A549 (cell line): ENCODE results near the gene WDR20.

Source experiments
- CHD2 ChIP-seq: fragments of 150-350 bp; IDR thresholded peaks from 2 replicates; pipeline ENCODE4 v1.6.1; 2014; ENCODE audit warnings: low read length; ENCODE audit not compliant: partially characterized antibody
- EP300 ChIP-seq, 2 experiments: fragments of >200 bp; sonication (Bioruptor Twin); formaldehyde crosslinking; IDR thresholded peaks; 2 replicates in 1 of 2; 3 replicates in 1 of 2; pipeline ENCODE4 v1.6.1; 2016 to 2017
- HDAC2 ChIP-seq: fragments of 200-600 bp; sonication (generic); IDR thresholded peaks from 2 replicates; pipeline ENCODE4 v1.6.1; 2016
- HOXA7 ChIP-seq: fragments of 250-450 bp; sonication (Bioruptor Pico); IDR thresholded peaks from 2 replicates; pipeline ENCODE4 v1.5.0; 2020; ENCODE audit warnings: mild to moderate bottlenecking, moderate library complexity
- JUNB ChIP-seq: fragments of >200 bp; sonication (Bioruptor Twin); formaldehyde crosslinking; IDR thresholded peaks from 2 replicates; pipeline ENCODE4 v1.6.1; 2016
- PHF8 ChIP-seq: fragments of 200-600 bp; sonication (generic); IDR thresholded peaks from 2 replicates; pipeline ENCODE4 v1.6.1; 2016; ENCODE audit warnings: low read depth, mild to moderate bottlenecking, antibody characterized with exemption, moderate library complexity, borderline replicate concordance
- POLR2A ChIP-seq: IDR thresholded peaks from 2 replicates; pipeline ENCODE4 v1.6.1; 2012; ENCODE audit warnings: mild to moderate bottlenecking, low read length
- SREBF2 ChIP-seq: fragments of 450-650 bp; IDR thresholded peaks from 2 replicates; pipeline ENCODE4 v1.6.1; 2014; ENCODE audit warnings: mild to moderate bottlenecking, moderate library complexity
- TF ChIP-seq, protein P1 (sequence below): fragments of >200 bp; sonication (Bioruptor Twin); formaldehyde crosslinking; IDR thresholded peaks from 3 replicates; pipeline ENCODE4 v1.5.1; 2016
- TF ChIP-seq, protein P2 (sequence below): fragments of 150-350 bp; IDR thresholded peaks from 2 replicates; pipeline ENCODE4 v1.6.1; 2014; ENCODE audit warnings: low read depth, mild to moderate bottlenecking, low read length
- TF ChIP-seq, protein P3 (sequence below): fragments of >200 bp; sonication (Bioruptor Twin); formaldehyde crosslinking; IDR thresholded peaks from 3 replicates; pipeline ENCODE4 v1.6.1; 2016
- TF ChIP-seq, protein P4 (sequence below): fragments of 200-600 bp; sonication (generic); IDR thresholded peaks from 2 replicates; pipeline ENCODE4 v1.6.1; 2016; ENCODE audit warnings: antibody characterized with exemption, mild to moderate bottlenecking, moderate library complexity
- TF ChIP-seq, protein P5 (sequence below): IDR thresholded peaks from 2 replicates; pipeline ENCODE4 v1.6.1; 2012

DNA sequence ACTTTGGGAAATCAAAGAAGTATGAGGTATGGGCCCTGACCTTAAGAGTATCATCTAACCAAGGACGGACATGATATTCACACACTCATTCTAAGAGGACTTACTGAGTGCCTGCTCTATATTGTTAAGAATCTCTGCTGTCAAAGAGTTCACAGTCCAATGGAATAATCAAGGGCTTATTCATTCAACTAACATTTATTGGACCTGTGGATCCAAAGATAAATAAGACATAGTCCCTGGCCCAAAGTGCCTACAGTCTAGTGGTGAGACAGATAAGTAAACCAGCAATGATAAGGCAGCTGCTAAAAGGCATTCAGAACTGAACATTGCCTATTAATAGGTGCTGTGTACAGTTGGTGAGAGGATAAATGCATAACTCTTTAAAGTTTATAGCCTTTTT, 11.0 kb downstream of the WDR20 start:
- TF ChIP-seq, protein P1, sequence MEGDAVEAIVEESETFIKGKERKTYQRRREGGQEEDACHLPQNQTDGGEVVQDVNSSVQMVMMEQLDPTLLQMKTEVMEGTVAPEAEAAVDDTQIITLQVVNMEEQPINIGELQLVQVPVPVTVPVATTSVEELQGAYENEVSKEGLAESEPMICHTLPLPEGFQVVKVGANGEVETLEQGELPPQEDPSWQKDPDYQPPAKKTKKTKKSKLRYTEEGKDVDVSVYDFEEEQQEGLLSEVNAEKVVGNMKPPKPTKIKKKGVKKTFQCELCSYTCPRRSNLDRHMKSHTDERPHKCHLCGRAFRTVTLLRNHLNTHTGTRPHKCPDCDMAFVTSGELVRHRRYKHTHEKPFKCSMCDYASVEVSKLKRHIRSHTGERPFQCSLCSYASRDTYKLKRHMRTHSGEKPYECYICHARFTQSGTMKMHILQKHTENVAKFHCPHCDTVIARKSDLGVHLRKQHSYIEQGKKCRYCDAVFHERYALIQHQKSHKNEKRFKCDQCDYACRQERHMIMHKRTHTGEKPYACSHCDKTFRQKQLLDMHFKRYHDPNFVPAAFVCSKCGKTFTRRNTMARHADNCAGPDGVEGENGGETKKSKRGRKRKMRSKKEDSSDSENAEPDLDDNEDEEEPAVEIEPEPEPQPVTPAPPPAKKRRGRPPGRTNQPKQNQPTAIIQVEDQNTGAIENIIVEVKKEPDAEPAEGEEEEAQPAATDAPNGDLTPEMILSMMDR, result no peak
- no peak for TF ChIP-seq POLR2A
- TF ChIP-seq SREBF2, result no peak
- TF ChIP-seq HDAC2, result no peak
- no peak for TF ChIP-seq PHF8
- TF ChIP-seq, protein P2, sequence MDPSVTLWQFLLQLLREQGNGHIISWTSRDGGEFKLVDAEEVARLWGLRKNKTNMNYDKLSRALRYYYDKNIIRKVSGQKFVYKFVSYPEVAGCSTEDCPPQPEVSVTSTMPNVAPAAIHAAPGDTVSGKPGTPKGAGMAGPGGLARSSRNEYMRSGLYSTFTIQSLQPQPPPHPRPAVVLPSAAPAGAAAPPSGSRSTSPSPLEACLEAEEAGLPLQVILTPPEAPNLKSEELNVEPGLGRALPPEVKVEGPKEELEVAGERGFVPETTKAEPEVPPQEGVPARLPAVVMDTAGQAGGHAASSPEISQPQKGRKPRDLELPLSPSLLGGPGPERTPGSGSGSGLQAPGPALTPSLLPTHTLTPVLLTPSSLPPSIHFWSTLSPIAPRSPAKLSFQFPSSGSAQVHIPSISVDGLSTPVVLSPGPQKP, result no peak
- TF ChIP-seq JUNB, result no peak
- TF ChIP-seq CHD2, result no peak
- TF ChIP-seq, protein P3, sequence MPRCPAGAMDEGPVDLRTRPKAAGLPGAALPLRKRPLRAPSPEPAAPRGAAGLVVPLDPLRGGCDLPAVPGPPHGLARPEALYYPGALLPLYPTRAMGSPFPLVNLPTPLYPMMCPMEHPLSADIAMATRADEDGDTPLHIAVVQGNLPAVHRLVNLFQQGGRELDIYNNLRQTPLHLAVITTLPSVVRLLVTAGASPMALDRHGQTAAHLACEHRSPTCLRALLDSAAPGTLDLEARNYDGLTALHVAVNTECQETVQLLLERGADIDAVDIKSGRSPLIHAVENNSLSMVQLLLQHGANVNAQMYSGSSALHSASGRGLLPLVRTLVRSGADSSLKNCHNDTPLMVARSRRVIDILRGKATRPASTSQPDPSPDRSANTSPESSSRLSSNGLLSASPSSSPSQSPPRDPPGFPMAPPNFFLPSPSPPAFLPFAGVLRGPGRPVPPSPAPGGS, result no peak
- no peak for TF ChIP-seq EP300 (IDR thresholded peaks at IDR 0.05)
- TF ChIP-seq HOXA7 (CRISPR knock-in tag), result no peak
- TF ChIP-seq, protein P4, sequence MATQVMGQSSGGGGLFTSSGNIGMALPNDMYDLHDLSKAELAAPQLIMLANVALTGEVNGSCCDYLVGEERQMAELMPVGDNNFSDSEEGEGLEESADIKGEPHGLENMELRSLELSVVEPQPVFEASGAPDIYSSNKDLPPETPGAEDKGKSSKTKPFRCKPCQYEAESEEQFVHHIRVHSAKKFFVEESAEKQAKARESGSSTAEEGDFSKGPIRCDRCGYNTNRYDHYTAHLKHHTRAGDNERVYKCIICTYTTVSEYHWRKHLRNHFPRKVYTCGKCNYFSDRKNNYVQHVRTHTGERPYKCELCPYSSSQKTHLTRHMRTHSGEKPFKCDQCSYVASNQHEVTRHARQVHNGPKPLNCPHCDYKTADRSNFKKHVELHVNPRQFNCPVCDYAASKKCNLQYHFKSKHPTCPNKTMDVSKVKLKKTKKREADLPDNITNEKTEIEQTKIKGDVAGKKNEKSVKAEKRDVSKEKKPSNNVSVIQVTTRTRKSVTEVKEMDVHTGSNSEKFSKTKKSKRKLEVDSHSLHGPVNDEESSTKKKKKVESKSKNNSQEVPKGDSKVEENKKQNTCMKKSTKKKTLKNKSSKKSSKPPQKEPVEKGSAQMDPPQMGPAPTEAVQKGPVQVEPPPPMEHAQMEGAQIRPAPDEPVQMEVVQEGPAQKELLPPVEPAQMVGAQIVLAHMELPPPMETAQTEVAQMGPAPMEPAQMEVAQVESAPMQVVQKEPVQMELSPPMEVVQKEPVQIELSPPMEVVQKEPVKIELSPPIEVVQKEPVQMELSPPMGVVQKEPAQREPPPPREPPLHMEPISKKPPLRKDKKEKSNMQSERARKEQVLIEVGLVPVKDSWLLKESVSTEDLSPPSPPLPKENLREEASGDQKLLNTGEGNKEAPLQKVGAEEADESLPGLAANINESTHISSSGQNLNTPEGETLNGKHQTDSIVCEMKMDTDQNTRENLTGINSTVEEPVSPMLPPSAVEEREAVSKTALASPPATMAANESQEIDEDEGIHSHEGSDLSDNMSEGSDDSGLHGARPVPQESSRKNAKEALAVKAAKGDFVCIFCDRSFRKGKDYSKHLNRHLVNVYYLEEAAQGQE, result no peak
- TF ChIP-seq, protein P5, sequence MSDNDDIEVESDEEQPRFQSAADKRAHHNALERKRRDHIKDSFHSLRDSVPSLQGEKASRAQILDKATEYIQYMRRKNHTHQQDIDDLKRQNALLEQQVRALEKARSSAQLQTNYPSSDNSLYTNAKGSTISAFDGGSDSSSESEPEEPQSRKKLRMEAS, result no peak
